Cardiac muscle cell (in vitro differentiated cells and primary cell): ENCODE measurements around the gene NOA1. TPM values are rescaled to one million over a fixed set of nuclear protein-coding genes. Genes with fewer than 3 reads are reported as not detected.
"Not testable (repeated sequence)": the region's sequence is repeated elsewhere in the genome, so short reads cannot be mapped to it uniquely, and the experiment has no call there.

ENCODE experiments used
- DNase-seq, 2 donors: peaks; one replicate each; pipeline versions ENCODE4 v3.0.0 to v3.0.0-alpha.2; 2010 to 2017; ENCODE audit warnings: low read depth in 1 of 2, low spot score in 1 of 2
- H3K27ac ChIP-seq: fragments of 200-600 bp; sonication (generic); 2 replicates; pipeline ENCODE4 v1.5.1; 2016
- H3K27me3 ChIP-seq: fragments of 200-600 bp; sonication (generic); 2 replicates; pipeline ENCODE4 v1.6.0; 2016; ENCODE audit warnings: control low read depth
- H3K36me3 ChIP-seq: fragments of 200-600 bp; sonication (generic); 2 replicates; pipeline ENCODE4 v1.5.1; 2016; ENCODE audit warnings: control low read depth
- H3K4me1 ChIP-seq: fragments of 200-600 bp; sonication (generic); 2 replicates; pipeline ENCODE4 v1.8.1; 2017; ENCODE audit warnings: low read depth, mild to moderate bottlenecking, mixed run types
- H3K4me3 ChIP-seq: fragments of 200-600 bp; sonication (generic); 2 replicates; pipeline ENCODE4 v1.5.1; 2016; ENCODE audit warnings: mild to moderate bottlenecking
- H3K9me3 ChIP-seq: fragments of 200-600 bp; sonication (generic); 2 replicates; pipeline ENCODE4 v1.5.1; 2017; ENCODE audit warnings: low read depth, mild to moderate bottlenecking, control low read depth
- CTCF ChIP-seq: IDR thresholded peaks from 2 replicates; pipeline ENCODE4 v1.5.1; 2012; ENCODE audit warnings: low read depth, mild to moderate bottlenecking, low read length
- polyA plus RNA-seq: library from polyadenylated mRNA; unstranded; fragments of >200 nt; fragmentation: Nextera tagmentation; extraction: Ambion mirVana; gene quantifications from 2 replicates; pipeline ENCODE4 v1.2.1, GENCODE V29; 2016
- total RNA-seq: library from RNA; depleted of rRNA; stranded (reverse); fragments of >200 nt; gene quantifications from 2 replicates; pipeline ENCODE4 v1.2.3, GENCODE V29; 2016

The NOA1 gene
- total and polyA plus RNA-seq, 2 experiments from 2014 or later: 9.7 to 32.8 TPM

GRCh38 chr4:56958111-56958517 lies 19.3 kb downstream of the NOA1 start:
- no peaks in the 10 kb centered on the region for H3K27me3 ChIP-seq
- no peak overlapping the region for H3K4me3 ChIP-seq
- peak in 1 of 2 donors; percentile 99 for DNase-seq
- H3K9me3 ChIP-seq: no peaks in the 10 kb centered on the region
- TF ChIP-seq CTCF: no peak
- no peak overlapping the region for H3K27ac ChIP-seq
- no peaks in the 10 kb centered on the region for H3K4me1 ChIP-seq
- no peaks in the 10 kb centered on the region for H3K36me3 ChIP-seq

- H3K9me3 ChIP-seq: no peaks in the 10 kb centered on the region
- no peak overlapping the region for H3K27ac ChIP-seq
- DNase-seq: no peak
- no peak overlapping the region for H3K4me3 ChIP-seq
- H3K4me1 ChIP-seq: no peaks in the 10 kb centered on the region
- H3K36me3 ChIP-seq: no peaks in the 10 kb centered on the region
- TF ChIP-seq CTCF: no peak
- H3K27me3 ChIP-seq: no peaks in the 10 kb centered on the region
Measured at GRCh38 chr4:56953680-56954520, 23.5 kb downstream of the NOA1 start.

- H3K4me3 ChIP-seq: no peak overlapping the region
- H3K4me1 ChIP-seq: no peaks in the 10 kb centered on the region
- H3K9me3 ChIP-seq: no peaks in the 10 kb centered on the region
Measured at GRCh38 chr4:56941403-56941802, 36.0 kb downstream of the NOA1 start.

GRCh38 chr4:56940971-56941370 lies 36.4 kb downstream of the NOA1 start:
- Histone ChIP-seq H3K36me3 (no peaks in the 10 kb centered on the region), H3K4me1 (no peaks in the 10 kb centered on the region), H3K4me3 (no peak overlapping the region), H3K27ac (no peak overlapping the region), H3K9me3 (no peaks in the 10 kb centered on the region), H3K27me3 (no peaks in the 10 kb centered on the region)
- no peak for TF ChIP-seq CTCF
- DNase-seq: no peak

More at GRCh38 chr4:56941403-56941802, 36.0 kb downstream of the NOA1 start:
- Histone ChIP-seq H3K36me3 (no peaks in the 10 kb centered on the region), H3K27ac (no peak overlapping the region), H3K27me3 (no peaks in the 10 kb centered on the region)
- TF ChIP-seq CTCF: no peak
- DNase-seq: no peak

GRCh38 chr4:56940403-56940802 lies 37.0 kb downstream of the NOA1 start:
- H3K27ac ChIP-seq: no peak overlapping the region

GRCh38 chr4:56939826-56940225 lies 37.6 kb downstream of the NOA1 start:
- not testable (repeated sequence) for H3K4me1 ChIP-seq, H3K27me3 ChIP-seq, H3K4me3 ChIP-seq, DNase-seq, H3K36me3 ChIP-seq, H3K9me3 ChIP-seq, H3K27ac ChIP-seq

More at GRCh38 chr4:56940403-56940802, 37.0 kb downstream of the NOA1 start:
- DNase-seq: no peak
- Histone ChIP-seq H3K4me1 (no peaks in the 10 kb centered on the region), H3K27me3 (no peaks in the 10 kb centered on the region), H3K4me3 (no peak overlapping the region), H3K9me3 (no peaks in the 10 kb centered on the region), H3K36me3 (no peaks in the 10 kb centered on the region)
- TF ChIP-seq CTCF: no peak
